ENCODE data around the gene TRNT1. TPM values are rescaled to one million over a fixed set of nuclear protein-coding genes. Genes with fewer than 3 reads are reported as not detected.

The TRNT1 gene
- total RNA-seq, 1 donor from 2014 or later: 12.1 TPM

GRCh38 chr3:3192286-3192675, 65.5 kb downstream of the TRNT1 start:
- DNase-seq (ENCODE audit: low spot score): no peak
- Mint-ChIP-seq H3K27ac (ENCODE audit: unreplicated experiment) (no peak overlapping the region), H3K4me1 (ENCODE audit: unreplicated experiment) (no peaks in the 10 kb centered on the region), H3K36me3 (ENCODE audit: low read depth, unreplicated experiment) (no peaks in the 10 kb centered on the region), H3K4me3 (ENCODE audit: unreplicated experiment) (no peak overlapping the region), H3K27me3 (ENCODE audit: unreplicated experiment) (no peaks in the 10 kb centered on the region), H3K9me3 (ENCODE audit: unreplicated experiment) (peaks cover 8% of the 10 kb centered on the region)
- no peak for TF ChIP-seq CTCF (IDR thresholded peaks at IDR 0.05; ENCODE audit: unreplicated experiment)

- DNase-seq (ENCODE audit: low spot score): no peak
- Mint-ChIP-seq H3K36me3 (ENCODE audit: low read depth, unreplicated experiment) (no peaks in the 10 kb centered on the region), H3K4me1 (ENCODE audit: unreplicated experiment) (no peaks in the 10 kb centered on the region), H3K4me3 (ENCODE audit: unreplicated experiment) (no peak overlapping the region), H3K9me3 (ENCODE audit: unreplicated experiment) (peaks cover 3% of the 10 kb centered on the region), H3K27ac (ENCODE audit: unreplicated experiment) (no peak overlapping the region), H3K27me3 (ENCODE audit: unreplicated experiment) (no peaks in the 10 kb centered on the region)
- no peak for TF ChIP-seq CTCF (IDR thresholded peaks at IDR 0.05; ENCODE audit: unreplicated experiment)
Measured at GRCh38 chr3:3194861-3195260, 68.1 kb downstream of the TRNT1 start.

DNA sequence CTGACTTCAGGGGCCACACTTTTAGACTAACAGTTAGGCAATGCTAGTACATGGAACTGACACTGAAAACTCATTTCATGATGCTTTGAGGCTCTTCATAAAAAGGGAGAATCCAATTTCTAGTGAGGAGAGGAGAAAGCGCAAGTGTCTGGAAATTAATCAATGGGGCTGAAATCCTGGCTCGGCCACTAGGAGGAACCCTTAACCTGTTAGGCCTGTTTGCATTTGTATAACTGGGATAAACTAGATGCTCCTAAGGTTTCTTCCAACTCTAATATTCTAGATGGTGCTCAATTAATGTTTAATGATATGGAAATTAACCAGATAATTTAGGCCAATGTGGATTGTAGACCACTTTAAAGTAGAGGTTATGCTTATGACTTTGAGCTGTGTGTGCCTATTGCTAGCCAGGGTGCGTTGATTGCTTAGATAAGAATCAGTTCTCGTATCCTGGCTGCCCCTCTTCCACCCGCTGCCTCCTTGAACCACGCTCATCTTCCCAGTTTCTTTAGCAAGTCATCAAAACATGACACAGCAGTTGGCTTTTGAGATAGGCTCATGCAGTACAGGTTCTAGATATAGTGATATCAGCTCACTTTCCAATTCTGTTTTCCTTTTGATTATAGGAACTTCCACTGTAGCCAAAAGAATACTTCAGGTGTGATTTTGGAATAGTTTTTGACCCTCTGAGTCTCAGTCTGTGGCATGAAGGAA, 69.6 kb downstream of the TRNT1 start:
- H3K4me3 Mint-ChIP-seq (ENCODE audit: unreplicated experiment): no peak overlapping the region
- H3K36me3 Mint-ChIP-seq (ENCODE audit: low read depth, unreplicated experiment): no peaks in the 10 kb centered on the region
- DNase-seq (ENCODE audit: low spot score): peak; percentile 20
- H3K27me3 Mint-ChIP-seq (ENCODE audit: unreplicated experiment): no peaks in the 10 kb centered on the region
- H3K27ac Mint-ChIP-seq (ENCODE audit: unreplicated experiment): no peak overlapping the region
- no peaks in the 10 kb centered on the region for H3K9me3 Mint-ChIP-seq (ENCODE audit: unreplicated experiment)
- H3K4me1 Mint-ChIP-seq (ENCODE audit: unreplicated experiment): no peaks in the 10 kb centered on the region
- peak; percentile 41 for TF ChIP-seq CTCF (IDR thresholded peaks at IDR 0.05; ENCODE audit: unreplicated experiment)

Other genes with a start within 250 kb of the TRNT1 start
- not detected for gene IL5RA, start 16.6 kb upstream of the TRNT1 start, total RNA-seq (ENCODE audit: unreplicated experiment)
- gene CRBN, start 52.8 kb downstream of the TRNT1 start, total RNA-seq (ENCODE audit: unreplicated experiment): 47.8 TPM